Esophagus squamous epithelium (tissue), 4 donors: ENCODE data around the gene CST2.

Source experiments
- CTCF ChIP-seq, 6 experiments: fragments of 450-650 bp in 4 of 6; fragments of 200-600 bp in 2 of 6; sonication (generic) in 2 of 6; IDR thresholded peaks; one replicate each; pipeline ENCODE4 v1.5.1; 2016 to 2019; ENCODE audit warnings: antibody characterized with exemption in 6 of 6, mild to moderate bottlenecking in 4 of 6, moderate library complexity in 4 of 6
- POLR2A ChIP-seq, 4 donors: fragments of 450-650 bp; IDR thresholded peaks; one replicate each; pipeline ENCODE4 v1.6.1; 2017; ENCODE audit warnings: antibody characterized with exemption in 4 of 4, mild to moderate bottlenecking in 4 of 4, moderate library complexity in 3 of 4

GRCh38 chr20:23774081-23774480, 52.4 kb downstream of the CST2 start:
- no peak for TF ChIP-seq POLR2A (IDR thresholded peaks at IDR 0.05)
- TF ChIP-seq CTCF (IDR thresholded peaks at IDR 0.05), result no peak
